SW480 (cell line): Measurements from ENCODE around the gene TIGD1.

Experiments
- DNase-seq: peaks from one replicate; pipeline ENCODE4 v3.0.0-alpha.2; 2016; ENCODE audit warnings: low spot score

TIGD1 gene

GRCh38 chr2:232523682-232524597 is 26.4 kb downstream of the TIGD1 start:
- DNase-seq: peak; percentile 71

- DNase-seq: no peak
Measured at GRCh38 chr2:232523402-232523681, 27.0 kb downstream of the TIGD1 start.

GRCh38 chr2:232522623-232523401 is 27.5 kb downstream of the TIGD1 start:
- DNase-seq: no peak

- DNase-seq: no peak
Measured at GRCh38 chr2:232521959-232522622, 28.3 kb downstream of the TIGD1 start.

- DNase-seq: no peak
Measured at GRCh38 chr2:232521098-232521497, 29.3 kb downstream of the TIGD1 start.

- no peak for DNase-seq
Measured at GRCh38 chr2:232520489-232520888, 29.9 kb downstream of the TIGD1 start.

GRCh38 chr2:232519581-232520438 is 30.5 kb downstream of the TIGD1 start, which contains the start of gene PRSS56:
TSS of gene PRSS56 (plus strand) at chr2:232520388. CDS start at chr2:232520599, 211 bp downstream.
- peak; percentile 13 for DNase-seq

- DNase-seq: no peak
Measured at GRCh38 chr2:232518844-232519243, 31.5 kb downstream of the TIGD1 start.

- no peak for DNase-seq
Measured at GRCh38 chr2:232516551-232516950, 33.8 kb downstream of the TIGD1 start.

- DNase-seq: no peak
Measured at GRCh38 chr2:232515639-232516038, 34.7 kb downstream of the TIGD1 start.

GRCh38 chr2:232513353-232513752 is 37.0 kb downstream of the TIGD1 start:
- no peak for DNase-seq

GRCh38 chr2:232512602-232513001 is 37.8 kb downstream of the TIGD1 start:
- DNase-seq: no peak

- DNase-seq: no peak
Measured at GRCh38 chr2:232511336-232511890, 38.9 kb downstream of the TIGD1 start.

GRCh38 chr2:232508251-232508650 is 42.1 kb downstream of the TIGD1 start:
- DNase-seq: no peak

GRCh38 chr2:232506709-232507108 is 43.6 kb downstream of the TIGD1 start:
- DNase-seq: no peak

GRCh38 chr2:232505856-232506255 is 44.5 kb downstream of the TIGD1 start:
- DNase-seq: no peak

- DNase-seq: no peak
Measured at GRCh38 chr2:232504438-232504837, 45.9 kb downstream of the TIGD1 start.

- DNase-seq: no peak
Measured at GRCh38 chr2:232503809-232504323, 46.5 kb downstream of the TIGD1 start.

GRCh38 chr2:232502911-232503808 is 47.2 kb downstream of the TIGD1 start:
- no peak for DNase-seq

- DNase-seq: no peak
Measured at GRCh38 chr2:232502511-232502910, 47.8 kb downstream of the TIGD1 start.
